Vagina (tissue), 2 donors: ENCODE measurements around the gene COPA.

Experiments
- POLR2A ChIP-seq, 2 donors: fragments of 450-650 bp; IDR thresholded peaks; one replicate each; pipeline ENCODE4 v1.6.1; 2017; ENCODE audit warnings: antibody characterized with exemption in 2 of 2, mild to moderate bottlenecking in 2 of 2, moderate library complexity in 2 of 2
- POLR2AphosphoS5 ChIP-seq, 2 donors: sonication (generic); formaldehyde crosslinking; IDR thresholded peaks; one replicate each; pipeline ENCODE4 v1.9.0; 2017; ENCODE audit warnings: antibody characterized with exemption in 2 of 2, mild to moderate bottlenecking in 2 of 2, low read depth in 1 of 2; ENCODE audit not compliant: insufficient read depth in 1 of 2
- TF ChIP-seq, protein P1 (sequence below), 3 experiments: fragments of 450-650 bp in 2 of 3; fragments of 200-600 bp in 1 of 3; sonication (generic) in 1 of 3; IDR thresholded peaks; one replicate each; pipeline ENCODE4 v1.5.1; 2017 to 2019; ENCODE audit warnings: antibody characterized with exemption in 3 of 3, mild to moderate bottlenecking in 2 of 3, moderate library complexity in 2 of 3

DNA sequence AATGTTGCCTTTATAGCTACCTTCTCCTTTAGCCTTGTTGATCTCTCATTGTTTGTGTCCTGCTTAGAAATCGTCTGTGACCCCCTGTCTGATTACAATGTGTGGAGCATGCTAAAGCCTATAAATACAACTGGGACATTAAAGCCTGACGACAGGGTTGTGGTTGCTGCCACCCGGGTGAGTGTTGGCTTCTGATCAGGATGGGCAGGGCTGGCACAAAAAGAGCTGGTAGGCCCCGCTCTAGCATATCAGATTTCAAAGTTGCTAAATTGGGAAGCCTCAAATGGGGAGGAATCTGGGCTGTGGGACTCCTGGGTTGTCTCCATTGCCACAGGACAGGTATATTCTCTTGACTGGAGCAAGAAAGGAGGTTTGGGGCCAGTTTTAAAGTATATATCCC is 8.6 kb upstream of the COPA start:
- no peak for TF ChIP-seq POLR2A (IDR thresholded peaks at IDR 0.05)
- TF ChIP-seq, protein P1, sequence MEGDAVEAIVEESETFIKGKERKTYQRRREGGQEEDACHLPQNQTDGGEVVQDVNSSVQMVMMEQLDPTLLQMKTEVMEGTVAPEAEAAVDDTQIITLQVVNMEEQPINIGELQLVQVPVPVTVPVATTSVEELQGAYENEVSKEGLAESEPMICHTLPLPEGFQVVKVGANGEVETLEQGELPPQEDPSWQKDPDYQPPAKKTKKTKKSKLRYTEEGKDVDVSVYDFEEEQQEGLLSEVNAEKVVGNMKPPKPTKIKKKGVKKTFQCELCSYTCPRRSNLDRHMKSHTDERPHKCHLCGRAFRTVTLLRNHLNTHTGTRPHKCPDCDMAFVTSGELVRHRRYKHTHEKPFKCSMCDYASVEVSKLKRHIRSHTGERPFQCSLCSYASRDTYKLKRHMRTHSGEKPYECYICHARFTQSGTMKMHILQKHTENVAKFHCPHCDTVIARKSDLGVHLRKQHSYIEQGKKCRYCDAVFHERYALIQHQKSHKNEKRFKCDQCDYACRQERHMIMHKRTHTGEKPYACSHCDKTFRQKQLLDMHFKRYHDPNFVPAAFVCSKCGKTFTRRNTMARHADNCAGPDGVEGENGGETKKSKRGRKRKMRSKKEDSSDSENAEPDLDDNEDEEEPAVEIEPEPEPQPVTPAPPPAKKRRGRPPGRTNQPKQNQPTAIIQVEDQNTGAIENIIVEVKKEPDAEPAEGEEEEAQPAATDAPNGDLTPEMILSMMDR (IDR thresholded peaks at IDR 0.05), result no peak
- TF ChIP-seq POLR2AphosphoS5 (IDR thresholded peaks at IDR 0.05; ENCODE audit: insufficient read depth in 1 of 2, low read depth in 1 of 2), result no peak
